ENCODE measurements around the gene PCSK5. TPM values are rescaled to one million over a fixed set of nuclear protein-coding genes. Genes with fewer than 3 reads are reported as not detected.

Gene PCSK5
- total and polyA plus RNA-seq, 10 donors = 0.28 to 8.1 (median 5.5) TPM

GRCh38 chr9:75941066-75941465 is 50.6 kb downstream of the PCSK5 start:
- H3K27ac ChIP-seq = no peak overlapping the region
- no peaks in the 10 kb centered on the region for H3K27me3 ChIP-seq (replicated peaks in 1 of 7)
- H3K36me3 ChIP-seq = no peaks in the 10 kb centered on the region
- no peak overlapping the region for H3K4me3 ChIP-seq
- intact Hi-C loops (cut with DNase I; ENCODE audit: low total_unique reads) = no loop called here
- H3K9me3 ChIP-seq = no peaks in the 10 kb centered on the region
- 73 to 94% (median 82%) methylated on average over 7 of the region's 7 CpGs for WGBS, 5 donors
- no peaks in the 10 kb centered on the region for H3K4me1 ChIP-seq
- DNase-seq = no peak
- no peak for TF ChIP-seq POLR2A (IDR thresholded peaks at IDR 0.05)
- TF ChIP-seq POLR2AphosphoS5 (IDR thresholded peaks at IDR 0.05) = no peak
- TF ChIP-seq CTCF (IDR thresholded peaks at IDR 0.05 in 8 of 11, conservative IDR thresholded peaks at IDR 0.05 in 3 of 11) = no peak

GRCh38 chr9:75941577-75942311 is 51.3 kb downstream of the PCSK5 start:
- Histone ChIP-seq H3K27me3 (replicated peaks in 1 of 7) (no peaks in the 10 kb centered on the region), H3K4me1 (no peaks in the 10 kb centered on the region), H3K36me3 (no peaks in the 10 kb centered on the region), H3K9me3 (no peaks in the 10 kb centered on the region), H3K4me3 (no peak overlapping the region), H3K27ac (no peak overlapping the region)
- DNase-seq = no peak
- TF ChIP-seq POLR2AphosphoS5 (IDR thresholded peaks at IDR 0.05) (no peak), POLR2A (IDR thresholded peaks at IDR 0.05) (no peak), CTCF (IDR thresholded peaks at IDR 0.05 in 8 of 11, conservative IDR thresholded peaks at IDR 0.05 in 3 of 11) (no peak)
- WGBS, 5 donors = 81 to 92% (median 86%) methylated on average over 16 of the region's 16 CpGs
- intact Hi-C loops (cut with DNase I; ENCODE audit: low total_unique reads) = no loop called here

- 86 to 93% (median 89%) methylated on average over 6 of the region's 6 CpGs for WGBS, 5 donors
- no peak overlapping the region for H3K4me3 ChIP-seq
- no peaks in the 10 kb centered on the region for H3K4me1 ChIP-seq
- no peak overlapping the region for H3K27ac ChIP-seq
- H3K36me3 ChIP-seq = no peaks in the 10 kb centered on the region
- no peak for TF ChIP-seq POLR2AphosphoS5 (IDR thresholded peaks at IDR 0.05)
- TF ChIP-seq POLR2A (IDR thresholded peaks at IDR 0.05) = no peak
- TF ChIP-seq CTCF (IDR thresholded peaks at IDR 0.05 in 8 of 11, conservative IDR thresholded peaks at IDR 0.05 in 3 of 11) = no peak
- no peaks in the 10 kb centered on the region for H3K9me3 ChIP-seq
- H3K27me3 ChIP-seq (replicated peaks in 1 of 7) = no peaks in the 10 kb centered on the region
- no peak for DNase-seq
- intact Hi-C loops (cut with DNase I; ENCODE audit: low total_unique reads) = no loop called here
These were observed 56.3 kb downstream of the PCSK5 start for GRCh38 chr9:75946766-75947165.

GRCh38 chr9:75947233-75947632 is 56.8 kb downstream of the PCSK5 start:
- Histone ChIP-seq H3K9me3 (no peaks in the 10 kb centered on the region), H3K36me3 (no peaks in the 10 kb centered on the region), H3K27me3 (replicated peaks in 1 of 7) (no peaks in the 10 kb centered on the region), H3K4me3 (no peak overlapping the region), H3K4me1 (no peaks in the 10 kb centered on the region), H3K27ac (no peak overlapping the region)
- intact Hi-C loops (cut with DNase I; ENCODE audit: low total_unique reads) = no loop called here
- DNase-seq = no peak
- 90 to 99% (median 96%) methylated on average over 2 of the region's 2 CpGs for WGBS, 5 donors
- no peak for TF ChIP-seq POLR2A (IDR thresholded peaks at IDR 0.05)
- no peak for TF ChIP-seq POLR2AphosphoS5 (IDR thresholded peaks at IDR 0.05)
- no peak for TF ChIP-seq CTCF (IDR thresholded peaks at IDR 0.05 in 8 of 11, conservative IDR thresholded peaks at IDR 0.05 in 3 of 11)
